Frontal cortex (tissue), 4 donors: ENCODE measurements around the gene PUS10. TPM values are rescaled to one million over a fixed set of nuclear protein-coding genes. Genes with fewer than 3 reads are reported as not detected.
"Not testable (repeated sequence)": the region's sequence is repeated elsewhere in the genome, so short reads cannot be mapped to it uniquely, and the experiment has no call there.

Experiments
- DNase-seq, 2 donors: peaks; one replicate each; pipeline ENCODE4 v3.0.0; 2012; ENCODE audit warnings: low spot score in 2 of 2
- FAIRE-seq: peaks from 2 replicates; lab custom pipeline; 2012; peaks lifted over from hg19 to GRCh38; lab: Jason Lieb, UNC
- total RNA-seq: library from RNA; depleted of rRNA; stranded (reverse); fragments of >200 nt; gene quantifications from one replicate; pipeline ENCODE4 v1.2.3, GENCODE V29; 2014
- donor health status: control.
- donor health status: control.
- donor health status: control.

The PUS10 gene
- total RNA-seq, 1 donor from 2014 or later, result 4.9 TPM

- DNase-seq (no peak), FAIRE-seq (no peak)
These were observed 72.7 kb downstream of the PUS10 start for GRCh38 chr2:60945341-60945740.

- DNase-seq (no peak), FAIRE-seq (no peak)
These were observed 78.4 kb downstream of the PUS10 start for GRCh38 chr2:60939622-60940021.

- DNase-seq, result no peak
- no peak for FAIRE-seq
These were observed 79.8 kb downstream of the PUS10 start for GRCh38 chr2:60938301-60938700.

- FAIRE-seq (no peak), DNase-seq (no peak)
These were observed 81.3 kb downstream of the PUS10 start for GRCh38 chr2:60936757-60937156.

- FAIRE-seq, result no peak
- DNase-seq, result no peak
These were observed 83.8 kb downstream of the PUS10 start for GRCh38 chr2:60934165-60934722.

GRCh38 chr2:60932954-60933353 is 85.1 kb downstream of the PUS10 start:
- FAIRE-seq (no peak), DNase-seq (no peak)

GRCh38 chr2:60932061-60932460 is 86.0 kb downstream of the PUS10 start:
- FAIRE-seq, DNase-seq: not testable (repeated sequence)

GRCh38 chr2:60926741-60927552 is 91.1 kb downstream of the PUS10 start:
- FAIRE-seq, result no peak
- no peak for DNase-seq

GRCh38 chr2:60925994-60926740 is 91.9 kb downstream of the PUS10 start:
- DNase-seq (no peak), FAIRE-seq (no peak)

- FAIRE-seq, result no peak
- no peak for DNase-seq
These were observed 110.7 kb downstream of the PUS10 start for GRCh38 chr2:60907329-60907728.

- FAIRE-seq, result no peak
These were observed 111.7 kb downstream of the PUS10 start for GRCh38 chr2:60906395-60906794.

GRCh38 chr2:60905867-60906266 is 112.2 kb downstream of the PUS10 start:
- not testable (repeated sequence) for DNase-seq, FAIRE-seq

More at GRCh38 chr2:60906395-60906794, 111.7 kb downstream of the PUS10 start:
- no peak for DNase-seq

- DNase-seq, FAIRE-seq: not testable (repeated sequence)
These were observed 116.8 kb downstream of the PUS10 start for GRCh38 chr2:60901296-60901695.

- FAIRE-seq (no peak), DNase-seq (no peak)
These were observed 118.2 kb downstream of the PUS10 start for GRCh38 chr2:60899892-60900249.

GRCh38 chr2:60899230-60899891 is 118.7 kb downstream of the PUS10 start:
- no peak for DNase-seq
- no peak for FAIRE-seq

- FAIRE-seq (no peak), DNase-seq (no peak)
These were observed 119.5 kb downstream of the PUS10 start for GRCh38 chr2:60898567-60898966.
